Panc1 (cell line): Measurements from ENCODE around the gene PANK4. TPM values are rescaled to one million over a fixed set of nuclear protein-coding genes. Genes with fewer than 3 reads are reported as not detected.

Experiments used
- ATAC-seq: fragments of 200-7000 bp; cut with Tn5 transposase; 2 replicates; pipeline ENCODE4 v1.9.1; 2020; ENCODE audit warnings: mild to moderate bottlenecking, moderate library complexity
- BruUV-seq: library from RNA; stranded (reverse); fragments of 400-500 nt; replicated peaks from 2 replicates; lab custom pipeline; 2021; lab: Mats Ljungman, UMichigan
- CTCF ChIA-PET: fragments of 300-600 bp; sonication (Branson Sonifier 250); formaldehyde crosslinking; loops from one replicate; lab custom pipeline; 2022; ENCODE audit warnings: antibody characterized with exemption; lab: Charles Lee
- POLR2A ChIA-PET: fragments of 300-600 bp; sonication (Branson Sonifier 250); formaldehyde crosslinking; loops from one replicate; lab custom pipeline; 2022; ENCODE audit warnings: antibody characterized with exemption; lab: Charles Lee
- DNase-seq: peaks from one replicate; pipeline ENCODE4 v3.0.0-alpha.2; 2010; ENCODE audit warnings: low read depth, low spot score
- H3K27ac ChIP-seq: 2 replicates; pipeline ENCODE4 v1.5.1; 2011; ENCODE audit warnings: mild to moderate bottlenecking, low read length, inconsistent platforms
- H3K27me3 ChIP-seq: fragments of 200-500 bp; sonication (Bioruptor generic); 2 replicates; pipeline ENCODE4 v1.6.0; 2014; ENCODE audit warnings: low read length, inconsistent platforms; ENCODE audit not compliant: control insufficient read depth, insufficient read depth
- H3K36me3 ChIP-seq: fragments of 200-500 bp; sonication (Bioruptor generic); 2 replicates; pipeline ENCODE4 v1.5.1; 2014; ENCODE audit warnings: inconsistent platforms, mild to moderate bottlenecking, low read length, moderate library complexity; ENCODE audit not compliant: control insufficient read depth, insufficient read depth
- H3K4me1 ChIP-seq: 2 replicates; pipeline ENCODE4 v1.5.1; 2011; ENCODE audit warnings: inconsistent platforms, mild to moderate bottlenecking, low read length, moderate library complexity; ENCODE audit not compliant: control insufficient read depth, insufficient read depth
- H3K4me3 ChIP-seq, 2 experiments: 2 replicates each; pipeline ENCODE4 v1.5.1; 2011 to 2012; ENCODE audit warnings: low read depth in 2 of 2, low read length in 2 of 2, mild to moderate bottlenecking in 2 of 2, inconsistent platforms in 1 of 2, moderate library complexity in 1 of 2
- H3K9me3 ChIP-seq: fragments of 200-500 bp; sonication (Bioruptor generic); 2 replicates; pipeline ENCODE4 v1.5.1; 2014; ENCODE audit warnings: low read depth, mild to moderate bottlenecking, inconsistent platforms, low read length, moderate library complexity; ENCODE audit not compliant: control insufficient read depth, insufficient read depth
- CTCF ChIP-seq: fragments of 450-650 bp; IDR thresholded peaks from 2 replicates; pipeline ENCODE4 v1.5.1; 2017; ENCODE audit warnings: mild to moderate bottlenecking
- POLR2AphosphoS5 ChIP-seq: IDR thresholded peaks from 2 replicates; pipeline ENCODE4 v1.6.1; 2012; ENCODE audit warnings: mild to moderate bottlenecking, low read depth, low read length, moderate library complexity
- REST ChIP-seq, 2 experiments: IDR thresholded peaks; 2 replicates each; pipeline ENCODE4 v1.6.1; 2011 to 2012; ENCODE audit warnings: low read depth in 2 of 2, control low read depth in 1 of 2, low read length in 1 of 2, mild to moderate bottlenecking in 1 of 2, moderate library complexity in 1 of 2; ENCODE audit not compliant: insufficient read depth in 1 of 2
- SIN3A ChIP-seq: IDR thresholded peaks from 2 replicates; pipeline ENCODE4 v1.6.1; 2012; ENCODE audit warnings: low read depth, mild to moderate bottlenecking, low read length, moderate library complexity, borderline replicate concordance; ENCODE audit not compliant: insufficient read depth
- TCF7L2 ChIP-seq: IDR thresholded peaks from 2 replicates; pipeline ENCODE4 v1.6.1; 2011; ENCODE audit warnings: mild to moderate bottlenecking, low read depth, low read length, inconsistent platforms
- in situ Hi-C: cut with HindIII; loops from 2 replicates; pipeline ENCODE4 v1.10.0; 2016; ENCODE audit warnings: low sequenced_read_pairs, low pct_unique_long_range_greater_than_20kb
- intact Hi-C: fragments of 100-400 bp; cut with micrococcal nuclease; formaldehyde crosslinking; loops from one replicate; pipeline ENCODE4 v1.10.0; 2022; ENCODE audit not compliant: unreplicated experiment
- total RNA-seq: library from RNA; stranded (reverse); gene quantifications from one replicate; pipeline ENCODE4 v1.2.1, GENCODE V29; 2021; ENCODE audit not compliant: unreplicated experiment

PANK4 gene
- total RNA-seq, 1 experiment from 2014 or later = 35.9 TPM

- no TSS peak for BruUV-seq
- H3K4me3 ChIP-seq = no peak overlapping the region
- POLR2A ChIA-PET = no interaction called here
- no peak for DNase-seq
- TF ChIP-seq REST (IDR thresholded peaks at IDR 0.05; ENCODE audit: insufficient read depth in 1 of 2, low read depth in 2 of 2, low read length in 1 of 2) = no peak
- TF ChIP-seq SIN3A = 0 out of 2 replicates have a peak, but pooled peaks have one; percentile 44
- peak overlapping the region; percentile 79 for H3K27ac ChIP-seq
- no peaks in the 10 kb centered on the region for H3K27me3 ChIP-seq
- in situ Hi-C loops (no loop called here), intact Hi-C loops (loop anchor here (10.0 kb wide), 1 partner anchor 60 kb away; the partner anchor contains the start of gene PEX10)
- ATAC-seq = peak; percentile 46
- H3K36me3 ChIP-seq = no peaks in the 10 kb centered on the region
- peaks cover 88% of the 10 kb centered on the region for H3K4me1 ChIP-seq
- CTCF ChIA-PET = no interaction called here
- H3K9me3 ChIP-seq = no peaks in the 10 kb centered on the region
Measured at GRCh38 chr1:2474933-2475371, 51.4 kb downstream of the PANK4 start.

- no peaks in the 10 kb centered on the region for H3K27me3 ChIP-seq
- ATAC-seq (0 out of 2 replicates have a peak, but pooled peaks have one; percentile 0), DNase-seq (no peak)
- H3K4me1 ChIP-seq = peaks cover 90% of the 10 kb centered on the region
- in situ Hi-C loops = no loop called here
- CTCF ChIA-PET = no interaction called here
- no TSS peak for BruUV-seq
- peak overlapping the region; percentile 79 for H3K27ac ChIP-seq
- intact Hi-C loops = loop anchor here (10.0 kb wide), 1 partner anchor 59 kb away; the partner anchor contains the start of gene PEX10
- TF ChIP-seq CTCF (no peak), POLR2AphosphoS5 (no peak), SIN3A (no peak), TCF7L2 (no peak), REST (IDR thresholded peaks at IDR 0.05; ENCODE audit: insufficient read depth in 1 of 2, low read depth in 2 of 2, low read length in 1 of 2) (no peak)
- H3K4me3 ChIP-seq = no peak overlapping the region
- POLR2A ChIA-PET = interaction anchor here (0.5 kb wide), 1 partner anchor 11 kb away, joined by 4 read pairs; no protein-coding TSS in a partner anchor
- no peaks in the 10 kb centered on the region for H3K9me3 ChIP-seq
- H3K36me3 ChIP-seq = no peaks in the 10 kb centered on the region
Measured at GRCh38 chr1:2474104-2474844, 52.1 kb downstream of the PANK4 start.
